Measurements from ENCODE around the gene ZBTB32. TPM values are rescaled to one million over a fixed set of nuclear protein-coding genes. Genes with fewer than 3 reads are reported as not detected.

The ZBTB32 gene
- total RNA-seq, 1 donor from 2014 or later: not detected

- TF ChIP-seq, protein P1, sequence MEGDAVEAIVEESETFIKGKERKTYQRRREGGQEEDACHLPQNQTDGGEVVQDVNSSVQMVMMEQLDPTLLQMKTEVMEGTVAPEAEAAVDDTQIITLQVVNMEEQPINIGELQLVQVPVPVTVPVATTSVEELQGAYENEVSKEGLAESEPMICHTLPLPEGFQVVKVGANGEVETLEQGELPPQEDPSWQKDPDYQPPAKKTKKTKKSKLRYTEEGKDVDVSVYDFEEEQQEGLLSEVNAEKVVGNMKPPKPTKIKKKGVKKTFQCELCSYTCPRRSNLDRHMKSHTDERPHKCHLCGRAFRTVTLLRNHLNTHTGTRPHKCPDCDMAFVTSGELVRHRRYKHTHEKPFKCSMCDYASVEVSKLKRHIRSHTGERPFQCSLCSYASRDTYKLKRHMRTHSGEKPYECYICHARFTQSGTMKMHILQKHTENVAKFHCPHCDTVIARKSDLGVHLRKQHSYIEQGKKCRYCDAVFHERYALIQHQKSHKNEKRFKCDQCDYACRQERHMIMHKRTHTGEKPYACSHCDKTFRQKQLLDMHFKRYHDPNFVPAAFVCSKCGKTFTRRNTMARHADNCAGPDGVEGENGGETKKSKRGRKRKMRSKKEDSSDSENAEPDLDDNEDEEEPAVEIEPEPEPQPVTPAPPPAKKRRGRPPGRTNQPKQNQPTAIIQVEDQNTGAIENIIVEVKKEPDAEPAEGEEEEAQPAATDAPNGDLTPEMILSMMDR (conservative IDR thresholded peaks at IDR 0.05): no peak
- peaks cover 13% of the 10 kb centered on the region for H3K4me1 Mint-ChIP-seq (ENCODE audit: unreplicated experiment)
- peak; percentile 98 for DNase-seq (ENCODE audit: extremely low spot score, unreplicated experiment)
- no peaks in the 10 kb centered on the region for H3K9me3 Mint-ChIP-seq
- H3K4me3 Mint-ChIP-seq: peak overlapping the region; percentile 90
- peak overlapping the region; percentile 82 for H3K27ac Mint-ChIP-seq
- no peaks in the 10 kb centered on the region for H3K27me3 Mint-ChIP-seq
- peaks cover 4% of the 10 kb centered on the region for H3K36me3 Mint-ChIP-seq
Observed at GRCh38 chr19:35740423-35741202, 36.3 kb downstream of the ZBTB32 start.

GRCh38 chr19:35741203-35741515 lies 36.8 kb downstream of the ZBTB32 start:
- no peaks in the 10 kb centered on the region for H3K27me3 Mint-ChIP-seq
- H3K36me3 Mint-ChIP-seq: peaks cover 4% of the 10 kb centered on the region
- H3K9me3 Mint-ChIP-seq: no peaks in the 10 kb centered on the region
- peak overlapping the region; percentile 90 for H3K4me3 Mint-ChIP-seq
- no peak for DNase-seq (ENCODE audit: extremely low spot score, unreplicated experiment)
- H3K4me1 Mint-ChIP-seq (ENCODE audit: unreplicated experiment): peaks cover 14% of the 10 kb centered on the region
- H3K27ac Mint-ChIP-seq: peak overlapping the region; percentile 82
- TF ChIP-seq, protein P1 (conservative IDR thresholded peaks at IDR 0.05): peak; percentile 62

- H3K36me3 Mint-ChIP-seq: peaks cover 4% of the 10 kb centered on the region
- DNase-seq (ENCODE audit: extremely low spot score, unreplicated experiment): no peak
- H3K4me1 Mint-ChIP-seq (ENCODE audit: unreplicated experiment): peaks cover 16% of the 10 kb centered on the region
- TF ChIP-seq, protein P1 (conservative IDR thresholded peaks at IDR 0.05): no peak
- no peaks in the 10 kb centered on the region for H3K9me3 Mint-ChIP-seq
- H3K27ac Mint-ChIP-seq: peak within 1 kb of the TSS; percentile 53
- H3K27me3 Mint-ChIP-seq: no peaks in the 10 kb centered on the region
- H3K4me3 Mint-ChIP-seq: peak within 1 kb of the TSS; percentile 55
Observed at GRCh38 chr19:35742121-35742724, 37.9 kb downstream of the ZBTB32 start, which contains the start of gene IGFLR1. IGFLR1 (minus strand) TSS chr19:35742452; CDS start chr19:35741180, 1,272 bp downstream.

GRCh38 chr19:35743640-35744429 lies 39.5 kb downstream of the ZBTB32 start:
- Mint-ChIP-seq H3K4me3 (peak overlapping the region; percentile 99), H3K27ac (peak overlapping the region; percentile 100), H3K36me3 (peaks cover under 1% of the 10 kb centered on the region), H3K4me1 (ENCODE audit: unreplicated experiment) (peaks cover 26% of the 10 kb centered on the region), H3K27me3 (no peaks in the 10 kb centered on the region), H3K9me3 (no peaks in the 10 kb centered on the region)
- DNase-seq (ENCODE audit: extremely low spot score, unreplicated experiment): no peak
- TF ChIP-seq, protein P1 (conservative IDR thresholded peaks at IDR 0.05): no peak

DNA sequence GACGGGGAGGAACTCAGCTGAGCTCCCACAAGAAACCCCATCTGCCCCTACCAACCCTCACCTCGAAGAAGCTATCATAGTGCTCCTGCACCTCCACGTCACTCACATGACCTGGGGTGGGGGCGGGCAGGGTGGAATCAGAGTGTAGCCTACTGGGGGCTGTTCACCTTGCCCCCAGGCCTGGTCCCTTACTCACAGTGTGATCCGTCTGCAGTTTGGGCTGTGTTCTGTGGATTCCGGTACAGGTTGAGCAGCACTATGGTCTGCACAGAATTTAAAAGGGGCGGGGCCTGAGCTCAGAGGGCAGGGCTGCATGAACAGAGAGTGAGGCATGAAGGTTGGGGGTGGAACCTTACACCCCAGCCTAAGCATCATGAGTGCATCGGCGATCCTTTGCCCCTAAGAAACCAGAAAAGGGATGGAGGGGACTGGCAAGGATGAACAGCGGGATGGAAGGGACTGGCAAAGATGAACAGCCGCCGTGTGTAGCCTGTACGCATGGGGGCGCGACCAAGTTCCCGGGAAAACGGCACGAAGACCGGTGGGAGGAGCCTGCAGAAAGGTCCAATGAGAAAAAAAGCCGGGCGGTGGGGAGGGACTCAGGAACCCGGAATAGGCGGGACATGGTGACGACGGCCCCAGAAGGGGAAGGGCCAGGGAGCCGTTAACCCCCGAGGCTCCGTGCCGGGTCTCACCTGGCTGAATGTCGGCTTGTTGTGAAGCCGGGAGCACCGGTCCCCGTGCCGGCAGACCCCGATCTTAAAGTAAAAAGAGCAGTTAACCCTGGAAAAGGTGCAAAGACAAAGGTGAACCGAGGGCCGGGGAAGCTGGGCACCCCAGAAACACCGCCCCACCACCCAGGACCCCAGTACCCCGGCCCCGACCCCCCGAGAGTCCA lies 40.3 kb downstream of the ZBTB32 start:
- DNase-seq (ENCODE audit: extremely low spot score, unreplicated experiment): peak; percentile 94
- Mint-ChIP-seq H3K27me3 (no peaks in the 10 kb centered on the region), H3K27ac (peak overlapping the region; percentile 100), H3K9me3 (no peaks in the 10 kb centered on the region), H3K36me3 (no peaks in the 10 kb centered on the region), H3K4me3 (peak overlapping the region; percentile 99), H3K4me1 (ENCODE audit: unreplicated experiment) (peaks cover 30% of the 10 kb centered on the region)
- TF ChIP-seq, protein P1 (conservative IDR thresholded peaks at IDR 0.05): peak; percentile 57
